HG03045 (cell line): ENCODE results near the gene PGAP6.
"Not testable (repeated sequence)": the region's sequence is repeated elsewhere in the genome, so short reads cannot be mapped to it uniquely, and the experiment has no call there.

Experiments used
- ATAC-seq: cut with Tn5 transposase; IDR thresholded peaks from one replicate; pipeline ENCODE4 v1.9.1; 2021; ENCODE audit warnings: mild to moderate bottlenecking, moderate library complexity; ENCODE audit not compliant: unreplicated experiment

The PGAP6 gene

DNA sequence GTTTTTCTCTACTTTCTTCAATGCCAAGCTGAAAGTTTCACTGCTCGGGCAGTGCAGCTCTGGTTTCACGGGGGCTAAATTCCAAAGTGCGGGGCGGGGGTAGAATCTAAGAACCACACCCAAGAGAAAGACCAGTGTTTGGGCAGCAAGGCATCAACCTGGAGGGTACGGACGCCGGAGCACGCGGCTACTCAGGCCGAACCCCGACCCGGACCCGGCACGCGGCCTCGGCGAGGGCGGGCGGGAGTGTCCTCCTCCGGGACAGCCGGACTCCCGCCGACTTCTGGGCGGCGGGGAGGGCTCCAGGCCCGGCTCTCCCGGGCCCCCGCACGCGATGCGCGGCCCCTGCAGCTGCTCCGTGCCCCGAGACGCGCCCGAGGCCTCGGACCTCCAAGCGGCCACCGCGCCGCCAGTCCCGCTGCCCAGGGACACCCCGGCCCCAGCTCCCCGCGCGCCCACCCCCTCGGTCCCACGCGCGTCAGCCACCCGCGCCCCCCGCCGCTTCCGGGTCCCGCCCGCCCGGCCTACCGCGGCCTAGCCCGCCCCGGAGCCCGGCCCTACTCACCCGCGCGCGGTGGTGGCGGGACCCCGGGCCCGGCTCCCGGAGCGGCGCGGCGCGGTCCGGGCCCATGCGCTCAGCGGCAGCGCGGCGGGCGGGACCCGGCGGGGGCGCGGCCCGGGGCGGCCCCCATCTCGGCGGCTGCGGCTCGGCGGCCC, 29.8 kb downstream of the PGAP6 start:
- ATAC-seq = peak; percentile 31

DNA sequence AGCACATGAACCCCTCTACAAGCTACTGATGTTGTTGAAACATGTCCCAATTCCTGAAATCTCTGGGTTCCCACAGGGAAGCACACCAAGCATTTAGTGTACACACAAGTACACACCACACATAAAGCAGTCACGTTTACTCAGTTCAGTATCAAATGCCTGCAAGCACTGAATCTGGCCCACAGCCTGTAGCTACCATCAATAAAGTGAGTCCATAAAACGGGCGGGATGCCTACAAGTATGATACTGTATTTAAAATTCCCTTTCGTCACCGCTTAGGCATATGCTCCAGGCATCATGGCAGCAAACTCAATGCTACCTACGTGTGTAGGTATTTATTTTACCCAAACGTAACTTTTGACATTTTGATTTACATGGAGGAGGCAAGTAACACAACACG, 31.6 kb downstream of the PGAP6 start:
- ATAC-seq = no peak

DNA sequence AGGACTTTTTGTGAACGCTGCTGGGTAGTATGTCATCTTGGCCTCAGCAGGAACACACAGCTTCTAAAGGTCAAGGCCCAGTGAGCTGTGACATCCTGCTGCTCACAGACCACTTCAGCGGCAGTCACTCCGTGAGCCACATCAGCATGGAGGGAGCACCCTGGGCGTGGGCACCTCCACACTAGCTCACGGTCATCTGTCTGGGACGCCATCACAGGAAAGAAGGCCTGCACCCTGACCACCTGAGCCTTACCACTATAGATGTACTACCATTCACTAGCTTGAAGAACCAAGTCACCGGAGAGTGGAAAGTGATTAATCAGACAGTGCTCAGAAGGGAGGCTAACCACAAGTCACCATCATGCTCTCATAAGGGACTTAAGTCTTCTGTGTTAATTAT, 32.6 kb downstream of the PGAP6 start:
- no peak for ATAC-seq

DNA sequence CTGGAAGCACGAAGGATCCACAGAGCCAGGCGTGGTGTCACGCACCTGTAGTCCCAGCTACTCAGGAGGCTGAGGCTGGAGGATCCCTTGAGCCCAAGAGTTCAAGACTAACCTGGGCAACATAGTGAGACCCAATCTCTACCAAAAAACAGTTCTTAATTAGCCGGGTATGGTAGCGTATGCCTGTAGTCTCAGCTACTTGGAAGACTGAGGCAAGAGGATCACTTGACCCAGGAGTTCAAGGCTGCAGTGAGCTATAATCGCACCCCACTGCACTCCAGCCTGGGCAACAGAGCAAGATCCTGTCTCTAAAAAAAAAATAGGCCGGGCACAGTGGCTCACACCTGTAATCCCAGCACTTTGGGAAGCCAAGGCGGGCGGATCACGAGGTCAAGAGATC, 33.3 kb downstream of the PGAP6 start:
- not testable (repeated sequence) for ATAC-seq

DNA sequence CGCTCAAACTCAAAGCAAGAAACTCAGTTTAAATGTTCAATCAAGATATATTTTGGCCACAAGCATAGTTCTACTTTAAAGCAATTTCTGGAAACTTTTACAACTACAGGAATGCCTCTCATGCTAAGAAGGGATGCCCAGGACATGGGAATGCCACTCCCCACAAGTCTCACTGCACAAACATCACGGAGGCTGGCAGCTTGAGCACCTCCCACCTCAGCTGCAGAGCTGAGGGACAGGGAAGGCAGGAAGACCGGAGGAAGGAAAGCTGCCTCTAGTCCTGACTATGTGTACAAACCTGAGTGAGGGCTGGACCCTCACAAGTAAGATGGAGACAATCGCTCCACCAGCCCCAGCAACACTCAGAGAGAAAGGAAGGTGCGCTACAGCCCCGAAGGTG, 34.6 kb downstream of the PGAP6 start:
- no peak for ATAC-seq

DNA sequence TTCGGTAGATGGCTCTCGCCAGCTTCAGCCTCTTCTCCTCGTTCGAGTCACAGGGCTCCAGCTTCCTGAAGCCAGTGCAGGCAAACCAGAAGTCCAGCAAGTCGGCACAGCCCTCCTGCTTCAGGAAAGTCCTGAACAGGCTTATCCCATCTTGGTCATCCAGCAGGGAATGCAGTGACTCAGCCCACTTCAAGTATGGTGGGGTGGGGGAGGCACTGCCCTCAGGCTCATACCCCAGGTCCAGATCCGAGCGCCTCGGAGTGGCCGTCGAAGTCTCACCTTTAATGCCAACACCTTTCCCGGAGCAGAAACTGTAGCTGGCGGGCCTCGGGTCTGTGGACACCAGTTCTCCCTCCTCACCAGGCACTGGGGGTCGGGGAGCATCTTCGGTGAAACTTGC, 35.2 kb downstream of the PGAP6 start:
- ATAC-seq = no peak

DNA sequence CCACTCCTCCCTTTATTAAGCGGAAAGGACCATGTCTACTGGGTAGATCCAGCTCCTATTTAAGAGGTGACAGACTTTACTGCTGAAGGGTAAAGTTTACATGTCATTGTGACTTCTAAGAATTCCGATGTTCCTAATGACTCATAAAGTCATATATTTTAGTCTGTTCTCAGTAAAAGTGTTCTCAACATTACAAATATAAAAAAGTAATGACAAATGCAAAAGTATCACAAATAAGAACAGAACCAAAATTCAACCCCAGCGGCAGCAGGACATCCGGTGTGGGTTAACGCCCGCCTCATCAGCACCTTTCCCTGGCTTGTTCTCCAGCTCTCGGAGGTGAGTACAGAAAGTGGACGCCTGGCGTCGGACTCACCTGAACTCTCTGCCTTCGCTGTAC, 36.0 kb downstream of the PGAP6 start:
- ATAC-seq = no peak

DNA sequence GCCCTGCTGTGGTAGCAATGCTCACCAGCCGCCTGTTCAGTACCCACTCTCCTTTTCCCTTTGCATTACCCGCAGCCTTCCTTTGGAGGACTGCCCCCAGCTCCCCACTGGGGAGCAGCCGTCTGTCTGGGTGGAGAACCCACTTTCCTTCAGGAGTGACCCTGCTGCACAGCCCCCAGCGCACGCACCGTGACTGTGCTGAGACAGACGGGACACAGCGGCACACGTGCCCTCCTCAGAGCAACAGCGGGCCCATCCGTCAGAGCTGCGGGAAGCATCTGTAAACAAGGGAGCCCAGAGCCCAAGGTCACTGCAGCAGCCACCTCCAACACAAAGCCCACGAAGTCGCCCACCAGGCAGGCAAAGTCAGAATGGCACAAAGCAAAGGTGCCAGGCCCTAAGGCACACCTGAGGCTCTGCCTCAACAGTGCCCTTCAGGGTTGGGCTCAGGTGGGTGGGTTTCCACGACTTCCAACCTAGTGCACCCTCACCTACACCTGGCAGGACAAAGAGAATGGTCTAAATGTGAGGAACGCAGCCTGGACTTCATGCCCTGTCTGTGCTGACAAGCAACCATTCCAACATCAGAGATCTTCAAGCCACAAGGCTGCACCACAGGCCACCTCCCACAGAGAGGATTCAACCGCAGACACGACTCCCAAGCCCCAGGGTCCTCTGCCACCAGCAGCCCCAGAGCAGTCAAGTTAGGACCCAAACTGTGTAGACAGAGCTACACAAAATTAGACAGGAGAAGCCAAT, 39.1 kb downstream of the PGAP6 start:
- no peak for ATAC-seq

DNA sequence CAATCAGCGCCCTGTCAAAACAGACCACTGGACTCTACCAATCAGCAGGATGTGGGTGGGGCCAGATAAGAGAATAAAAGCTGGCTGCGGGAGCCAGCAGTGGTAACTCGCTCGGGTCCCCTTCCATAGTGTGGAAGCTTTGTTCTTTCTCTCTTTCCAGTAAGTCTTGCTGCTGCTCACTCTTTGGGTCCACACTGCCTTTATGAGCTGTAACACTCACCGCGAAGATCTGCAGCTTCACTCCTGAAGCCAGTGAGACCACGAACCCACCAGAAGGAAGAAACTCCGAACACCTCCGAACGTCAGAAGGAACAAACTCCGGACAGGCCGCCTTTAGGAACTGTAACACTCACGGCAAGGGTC, 39.8 kb downstream of the PGAP6 start:
- not testable (repeated sequence) for ATAC-seq

DNA sequence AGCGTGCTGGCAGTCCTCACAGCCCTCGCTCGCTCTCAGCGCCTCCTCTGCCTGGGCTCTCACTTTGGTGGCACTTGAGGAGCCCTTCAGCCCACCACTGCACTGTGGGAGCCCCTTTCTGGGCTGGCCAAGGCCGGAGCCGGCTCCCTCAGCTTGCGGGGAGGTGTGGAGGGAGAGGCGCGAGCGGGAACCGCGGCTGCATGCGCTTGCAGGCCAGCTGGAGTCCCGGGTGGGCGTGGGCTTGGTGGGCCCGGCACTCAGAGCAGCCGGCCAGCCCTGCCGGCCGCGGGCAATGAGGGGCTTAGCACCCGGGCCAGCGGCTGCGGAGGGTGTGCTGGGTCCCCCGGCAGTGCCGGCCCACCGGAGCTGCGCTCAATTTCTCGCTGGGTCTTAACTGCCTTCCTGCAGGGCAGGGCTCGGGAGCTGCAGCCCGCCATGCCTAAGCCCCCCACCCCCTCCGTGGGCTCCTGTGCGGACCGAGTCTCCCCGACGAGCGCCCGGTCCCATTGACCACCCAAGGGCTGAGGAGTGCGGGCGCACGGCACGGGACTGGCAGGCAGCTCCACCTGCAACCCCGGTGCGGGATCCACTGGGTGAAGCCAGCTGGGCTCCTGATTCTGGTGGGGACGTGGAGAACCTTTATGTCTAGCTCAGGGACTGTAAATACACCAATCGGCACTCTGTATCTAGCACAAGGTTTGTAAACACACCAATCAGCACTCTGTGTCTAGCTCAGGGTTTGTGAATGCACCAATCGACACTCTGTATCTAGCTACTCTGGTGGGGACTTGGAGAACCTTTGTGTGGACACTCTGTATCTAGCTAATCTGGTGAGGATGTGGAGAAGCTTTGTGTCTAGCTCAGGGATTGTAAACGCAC, 40.4 kb downstream of the PGAP6 start:
- ATAC-seq = not testable (repeated sequence)

DNA sequence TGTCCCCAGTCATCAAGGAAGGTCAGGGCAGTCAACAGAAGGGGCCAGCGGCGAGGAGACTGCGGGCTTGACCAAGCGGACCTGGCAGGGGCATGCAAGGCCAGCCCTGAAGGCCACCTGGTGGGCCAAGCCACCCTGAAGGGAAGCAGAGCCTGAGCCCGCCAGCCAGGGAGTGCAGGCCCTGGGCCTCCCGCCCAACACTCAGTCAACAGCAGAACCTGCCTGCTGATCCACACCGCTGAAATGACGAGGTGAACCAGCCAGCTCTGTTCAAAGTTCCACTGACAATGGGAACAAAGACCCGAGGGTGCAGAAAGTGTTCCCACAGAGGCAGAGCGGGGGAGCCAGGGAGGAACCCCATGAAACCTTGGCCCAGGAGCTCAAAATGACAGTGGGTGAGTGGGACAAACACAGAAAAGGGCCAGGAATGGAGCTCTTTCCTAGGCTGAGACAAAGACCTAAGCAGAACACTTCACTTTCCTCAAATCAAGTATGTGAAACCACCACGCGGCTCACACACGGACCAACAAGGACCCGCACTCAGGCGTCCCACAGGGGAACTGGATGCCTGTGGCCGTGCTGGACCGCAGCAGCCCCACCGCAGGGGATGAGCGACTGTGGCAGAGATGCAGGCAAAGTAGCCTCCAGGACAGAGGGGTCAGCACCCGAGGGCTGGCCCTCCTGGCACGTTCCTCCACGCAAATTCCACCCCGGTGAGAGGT, 41.2 kb downstream of the PGAP6 start:
- no peak for ATAC-seq

DNA sequence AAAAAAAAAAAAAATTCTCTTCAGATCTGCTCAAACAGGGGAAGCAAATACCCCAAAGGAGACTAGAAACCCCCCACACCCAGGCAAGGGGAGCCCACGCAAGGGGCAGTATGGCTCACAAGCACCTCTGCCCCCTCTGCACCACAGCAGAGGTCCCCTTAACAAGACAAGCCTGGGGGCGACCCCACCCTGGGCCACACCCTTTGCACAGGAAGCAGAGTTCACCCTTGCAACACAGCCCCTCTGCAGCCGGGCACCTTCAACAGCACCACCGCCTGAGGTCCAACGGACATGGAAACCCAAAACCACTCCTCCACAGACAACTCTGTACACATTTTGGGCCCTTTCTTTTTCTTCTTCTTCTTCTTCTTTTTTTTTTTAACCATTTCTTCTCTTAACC, 42.1 kb downstream of the PGAP6 start:
- no peak for ATAC-seq

DNA sequence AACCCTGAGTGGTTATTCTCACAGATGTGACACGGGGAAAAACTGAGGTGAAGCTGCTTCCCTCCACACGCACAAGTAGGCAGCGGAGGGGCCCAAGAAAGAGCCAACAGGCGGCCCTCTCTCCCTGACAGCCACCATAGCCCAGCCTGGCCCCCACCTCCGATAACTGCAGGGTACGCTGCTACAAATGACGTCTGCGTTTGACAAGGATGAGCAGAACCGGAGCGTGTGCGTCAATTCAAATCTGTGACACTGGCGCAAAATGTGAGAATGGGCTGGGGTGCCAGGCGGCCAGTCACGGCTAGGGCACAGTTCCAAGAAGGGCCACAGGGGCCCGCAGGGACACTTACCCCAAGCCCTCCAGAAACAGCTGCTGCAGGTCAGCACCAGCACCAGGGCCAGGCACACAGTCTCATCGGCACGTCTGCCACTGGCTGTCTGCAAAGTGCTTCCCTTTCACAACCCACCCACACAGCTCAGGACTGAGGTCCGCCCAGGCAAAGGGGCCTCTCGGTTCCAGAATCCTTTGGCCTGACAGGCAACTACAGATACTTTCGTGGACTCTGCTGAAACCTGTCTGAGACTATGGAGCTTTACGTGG, 43.7 kb downstream of the PGAP6 start:
- ATAC-seq = no peak

DNA sequence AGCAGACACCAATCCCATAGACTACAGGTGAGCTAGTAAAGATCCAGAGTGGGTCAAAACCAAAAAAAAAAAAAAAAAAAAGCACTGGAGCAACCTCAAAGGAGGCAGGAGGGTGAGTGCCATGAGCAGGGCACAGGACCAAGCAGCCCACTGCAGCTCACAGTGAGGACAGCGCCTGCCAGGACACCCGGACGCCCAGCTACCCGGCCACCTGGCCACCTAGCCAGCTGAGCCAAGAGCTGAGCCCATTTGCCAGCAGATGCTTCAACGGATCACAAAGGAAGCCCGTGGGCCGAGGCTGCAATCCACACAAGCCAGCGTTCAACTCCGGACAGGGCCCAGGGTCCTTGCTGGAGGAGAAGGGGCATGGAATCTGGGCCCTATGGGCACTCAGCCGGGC, 44.3 kb downstream of the PGAP6 start:
- ATAC-seq = no peak

DNA sequence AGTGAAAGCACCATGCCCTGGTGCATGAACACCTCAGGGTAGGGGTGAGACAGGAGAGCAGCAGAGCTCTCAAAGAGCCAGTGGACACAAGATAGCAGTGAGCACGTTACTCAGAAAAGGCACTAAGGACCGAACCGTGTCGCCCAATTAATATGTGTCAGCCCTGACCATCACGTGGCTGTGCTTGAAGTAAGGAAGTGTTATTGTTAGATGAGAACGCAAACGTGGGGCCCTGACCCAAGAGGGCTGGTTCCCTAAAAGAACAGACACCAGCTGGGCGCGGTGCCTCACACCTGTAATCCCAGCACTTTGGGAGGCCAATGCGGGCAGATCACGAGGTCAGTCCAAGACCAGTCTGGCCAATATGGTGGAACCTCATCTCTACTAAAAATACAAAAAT, 45.5 kb downstream of the PGAP6 start:
- no peak for ATAC-seq

DNA sequence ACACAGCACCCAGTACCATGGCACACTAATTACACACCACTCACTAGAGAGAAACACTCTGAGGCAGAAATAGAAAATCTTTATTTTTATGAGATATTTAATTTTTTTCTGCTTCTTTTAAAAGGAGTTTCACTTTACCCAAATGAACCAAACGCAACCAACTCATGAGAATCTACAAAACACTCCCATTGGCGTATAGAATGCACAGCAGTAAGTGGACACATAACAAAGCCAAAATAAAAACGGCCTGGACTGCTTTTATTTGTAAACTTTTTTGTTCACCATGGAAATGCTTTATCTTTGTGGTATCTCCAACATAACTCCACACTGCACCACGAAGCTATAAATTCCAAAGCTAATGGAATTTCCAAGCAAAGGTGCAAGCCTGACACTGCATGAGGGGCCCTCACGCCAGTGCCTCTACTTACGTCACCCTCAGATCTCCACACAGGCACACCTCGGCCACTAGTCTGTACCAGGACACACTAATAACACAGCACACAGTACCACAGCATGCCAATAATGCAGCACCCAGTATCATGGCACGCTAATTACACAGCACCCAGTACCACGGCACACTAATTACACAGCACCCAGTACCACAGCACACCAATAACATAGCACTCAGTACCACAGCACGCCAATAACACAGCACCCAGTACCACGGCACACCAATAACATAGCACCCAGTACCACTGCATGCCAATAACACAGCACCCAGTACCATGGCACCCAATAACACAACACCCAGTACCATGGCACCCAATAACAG, 46.7 kb downstream of the PGAP6 start:
- not testable (repeated sequence) for ATAC-seq

DNA sequence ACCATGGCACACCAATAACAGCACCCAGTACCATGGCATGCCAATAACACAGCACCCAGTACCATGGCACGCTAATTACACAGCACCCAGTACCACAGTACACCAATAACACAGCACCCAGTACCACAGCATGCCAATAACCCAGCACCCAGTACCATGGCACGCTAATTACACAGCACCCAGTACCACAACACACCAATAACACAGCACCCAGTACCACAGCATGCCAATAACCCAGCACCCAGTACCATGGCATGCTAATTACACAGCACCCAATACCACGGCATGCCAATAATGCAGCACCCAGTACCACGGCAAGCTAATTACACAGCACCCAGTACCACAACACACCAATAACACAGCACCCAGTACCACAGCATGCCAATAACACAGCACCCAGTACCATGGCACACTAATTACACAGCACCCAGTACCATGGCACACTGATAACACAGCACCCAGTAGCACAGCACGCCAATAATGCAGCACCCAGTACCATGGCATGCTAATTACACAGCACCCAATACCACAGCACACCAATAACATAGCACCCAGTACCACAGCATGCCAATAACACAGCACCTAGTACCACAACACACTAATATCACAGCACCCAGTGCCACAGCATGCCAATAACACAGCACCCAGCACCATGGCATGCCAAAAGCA, 47.5 kb downstream of the PGAP6 start:
- ATAC-seq = not testable (repeated sequence)

DNA sequence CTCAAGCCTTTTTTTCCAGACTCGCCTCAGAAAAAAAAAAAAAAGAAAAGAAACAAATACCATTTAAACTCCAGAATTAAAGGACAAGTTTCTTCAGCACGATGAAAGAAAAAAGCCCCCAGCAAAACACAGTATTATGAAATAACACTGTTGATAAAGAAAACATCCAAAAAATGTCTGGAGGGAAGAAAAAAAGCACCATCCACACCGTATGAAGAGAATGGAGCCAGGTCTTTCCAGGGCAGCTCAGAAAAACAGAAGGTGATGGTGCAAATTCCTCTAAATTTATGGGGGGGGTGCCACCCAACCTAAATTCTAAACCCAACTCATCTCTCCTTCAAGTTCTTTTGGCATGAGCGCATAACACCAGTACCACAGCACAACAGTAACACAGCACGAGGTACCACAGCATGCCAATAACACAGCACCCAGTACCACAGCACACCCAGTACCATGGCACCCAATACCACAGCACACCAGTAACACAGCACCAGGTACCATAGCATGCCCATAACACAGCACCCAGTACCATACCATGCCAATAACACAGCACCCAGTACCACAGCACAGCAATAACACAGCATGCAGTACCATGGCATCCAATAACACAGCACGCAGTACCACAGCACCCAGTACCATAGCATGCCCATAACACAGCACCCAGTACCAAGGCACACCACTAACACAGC, 48.2 kb downstream of the PGAP6 start:
- ATAC-seq = no peak
